HepG2 (cell line): Measurements from ENCODE around the gene GIPC1. TPM values are rescaled to one million over a fixed set of nuclear protein-coding genes. Genes with fewer than 3 reads are reported as not detected.

Source experiments
- ADNP ChIP-seq: sonication (generic); formaldehyde crosslinking; IDR thresholded peaks from 2 replicates; pipeline ENCODE4 v1.4.0; 2020; ENCODE audit warnings: missing genetic modification reagents
- KDM1A ChIP-seq: IDR thresholded peaks from 2 replicates; pipeline ENCODE4 v1.6.1; 2016; ENCODE audit warnings: missing compliant biosample characterization
- PAX8 ChIP-seq: sonication (generic); formaldehyde crosslinking; IDR thresholded peaks from 2 replicates; pipeline ENCODE4 v1.8.0; 2022; ENCODE audit warnings: mild to moderate bottlenecking, missing genetic modification reagents, borderline replicate concordance
- PITX1 ChIP-seq: sonication (generic); formaldehyde crosslinking; IDR thresholded peaks from 2 replicates; pipeline ENCODE4 v1.5.1; 2020; ENCODE audit warnings: mild to moderate bottlenecking, missing genetic modification reagents
- RCOR2 ChIP-seq: IDR thresholded peaks from 2 replicates; pipeline ENCODE4 v1.6.1; 2016; ENCODE audit warnings: missing biosample characterization, missing genetic modification reagents
- ZFYVE20 ChIP-seq: sonication (generic); formaldehyde crosslinking; IDR thresholded peaks from 2 replicates; pipeline ENCODE4 v1.8.0; 2023; ENCODE audit warnings: low read depth, mild to moderate bottlenecking, moderate library complexity, missing genetic modification reagents, borderline replicate concordance
- ZHX1 ChIP-seq: sonication (generic); formaldehyde crosslinking; IDR thresholded peaks from 2 replicates; pipeline ENCODE4 v1.8.1; 2022; ENCODE audit warnings: low read depth, mild to moderate bottlenecking, missing genetic modification reagents
- ZNF17 ChIP-seq: sonication (generic); formaldehyde crosslinking; IDR thresholded peaks from 2 replicates; pipeline ENCODE4 v1.5.0; 2020; ENCODE audit warnings: mild to moderate bottlenecking, missing genetic modification reagents
- ZNF407 ChIP-seq: sonication (generic); formaldehyde crosslinking; IDR thresholded peaks from one replicate; pipeline ENCODE4 v1.5.1; 2020; ENCODE audit warnings: mild to moderate bottlenecking, missing genetic modification reagents; ENCODE audit errors: not compliant biosample characterization
- ZNF414 ChIP-seq: sonication (generic); formaldehyde crosslinking; IDR thresholded peaks from 2 replicates; pipeline ENCODE4 v1.5.0; 2020; ENCODE audit warnings: missing genetic modification reagents
- ZNF878 ChIP-seq: sonication (generic); formaldehyde crosslinking; IDR thresholded peaks from 2 replicates; pipeline ENCODE4 v1.8.1; 2023; ENCODE audit warnings: mild to moderate bottlenecking, missing genetic modification reagents, moderate library complexity
- polyA plus RNA-seq, 8 experiments: library from polyadenylated mRNA; depleted of rRNA in 3 of 8; stranded (reverse) in 7 of 8; unstranded in 1 of 8; fragments of >200 nt; fragmentation: Illumina TruSeq in 4 of 8; extraction: Trizol in 4 of 8; gene quantifications; 2 replicates each; pipeline versions ENCODE4 v1.2.1 to v1.2.3, GENCODE V29; 2011 to 2016; ENCODE audit warnings: low read depth in 4 of 8, missing spikeins in 1 of 8, mixed read lengths in 1 of 8; ENCODE audit not compliant: insufficient read depth in 1 of 8
- total RNA-seq, 5 experiments: library from RNA; depleted of rRNA; stranded (reverse); fragments of >200 nt; fragmentation: Illumina TruSeq; extraction: Trizol; gene quantifications; 2 replicates each; pipeline ENCODE4 v1.2.3, GENCODE V29; 2016; ENCODE audit warnings: low read depth in 1 of 5
- TF ChIP-seq, protein P1 (sequence below): sonication (generic); formaldehyde crosslinking; IDR thresholded peaks from 2 replicates; pipeline ENCODE4 v1.5.0; 2020; ENCODE audit warnings: mild to moderate bottlenecking, missing genetic modification reagents
- TF ChIP-seq, protein P2 (sequence below): sonication (generic); formaldehyde crosslinking; IDR thresholded peaks from 2 replicates; pipeline ENCODE4 v1.4.0; 2020; ENCODE audit warnings: mild to moderate bottlenecking, missing genetic modification reagents

Gene GIPC1
- total and polyA plus RNA-seq, 2 of the 13 experiments (the other 11 are each of a cell fraction or from before 2014, with no cell fraction given) = 27.1 to 48.1 TPM

GRCh38 chr19:14435320-14436050 lies 60.4 kb downstream of the GIPC1 start (continued):
- TF ChIP-seq PITX1 (CRISPR knock-in tag) (no peak), ADNP (CRISPR knock-in tag) (no peak), KDM1A (CRISPR knock-in tag) (peak; percentile 67; the same call in 1 of the 2 replicates), PAX8 (CRISPR knock-in tag) (0 out of 2 replicates have a peak, but pooled peaks have one; percentile 7), ZHX1 (CRISPR knock-in tag) (no peak), ZNF17 (CRISPR knock-in tag) (no peak), ZFYVE20 (CRISPR knock-in tag) (no peak), RCOR2 (CRISPR knock-in tag) (0 out of 2 replicates have a peak, but pooled peaks have one; percentile 8), ZNF407 (no peak), ZNF878 (no peak), ZNF414 (no peak)
- TF ChIP-seq, protein P1, sequence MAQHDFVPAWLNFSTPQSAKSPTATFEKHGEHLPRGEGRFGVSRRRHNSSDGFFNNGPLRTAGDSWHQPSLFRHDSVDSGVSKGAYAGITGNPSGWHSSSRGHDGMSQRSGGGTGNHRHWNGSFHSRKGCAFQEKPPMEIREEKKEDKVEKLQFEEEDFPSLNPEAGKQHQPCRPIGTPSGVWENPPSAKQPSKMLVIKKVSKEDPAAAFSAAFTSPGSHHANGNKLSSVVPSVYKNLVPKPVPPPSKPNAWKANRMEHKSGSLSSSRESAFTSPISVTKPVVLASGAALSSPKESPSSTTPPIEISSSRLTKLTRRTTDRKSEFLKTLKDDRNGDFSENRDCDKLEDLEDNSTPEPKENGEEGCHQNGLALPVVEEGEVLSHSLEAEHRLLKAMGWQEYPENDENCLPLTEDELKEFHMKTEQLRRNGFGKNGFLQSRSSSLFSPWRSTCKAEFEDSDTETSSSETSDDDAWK (CRISPR knock-in tag) = no peak
- TF ChIP-seq, protein P2, sequence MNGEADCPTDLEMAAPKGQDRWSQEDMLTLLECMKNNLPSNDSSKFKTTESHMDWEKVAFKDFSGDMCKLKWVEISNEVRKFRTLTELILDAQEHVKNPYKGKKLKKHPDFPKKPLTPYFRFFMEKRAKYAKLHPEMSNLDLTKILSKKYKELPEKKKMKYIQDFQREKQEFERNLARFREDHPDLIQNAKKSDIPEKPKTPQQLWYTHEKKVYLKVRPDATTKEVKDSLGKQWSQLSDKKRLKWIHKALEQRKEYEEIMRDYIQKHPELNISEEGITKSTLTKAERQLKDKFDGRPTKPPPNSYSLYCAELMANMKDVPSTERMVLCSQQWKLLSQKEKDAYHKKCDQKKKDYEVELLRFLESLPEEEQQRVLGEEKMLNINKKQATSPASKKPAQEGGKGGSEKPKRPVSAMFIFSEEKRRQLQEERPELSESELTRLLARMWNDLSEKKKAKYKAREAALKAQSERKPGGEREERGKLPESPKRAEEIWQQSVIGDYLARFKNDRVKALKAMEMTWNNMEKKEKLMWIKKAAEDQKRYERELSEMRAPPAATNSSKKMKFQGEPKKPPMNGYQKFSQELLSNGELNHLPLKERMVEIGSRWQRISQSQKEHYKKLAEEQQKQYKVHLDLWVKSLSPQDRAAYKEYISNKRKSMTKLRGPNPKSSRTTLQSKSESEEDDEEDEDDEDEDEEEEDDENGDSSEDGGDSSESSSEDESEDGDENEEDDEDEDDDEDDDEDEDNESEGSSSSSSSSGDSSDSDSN = no peak
